ENCODE data around the gene RGS9.
"Not testable (repeated sequence)": the region's sequence is repeated elsewhere in the genome, so short reads cannot be mapped to it uniquely, and the experiment has no call there.

RGS9 gene

GRCh38 chr17:65116515-65116914, 20.7 kb upstream of the RGS9 start:
- not testable (repeated sequence) for DNase-seq

- no peak for DNase-seq
These were observed 19.7 kb upstream of the RGS9 start for GRCh38 chr17:65117384-65118035.

- DNase-seq = no peak
These were observed 15.8 kb upstream of the RGS9 start for GRCh38 chr17:65121368-65121767.

- no peak for DNase-seq
These were observed 15.0 kb upstream of the RGS9 start for GRCh38 chr17:65121916-65122806.

GRCh38 chr17:65122836-65123756, 14.1 kb upstream of the RGS9 start:
- peak; percentile 83 for DNase-seq

- no peak for DNase-seq
These were observed 13.2 kb upstream of the RGS9 start for GRCh38 chr17:65123757-65124675.

- DNase-seq = no peak
These were observed 6.3 kb upstream of the RGS9 start for GRCh38 chr17:65130832-65131231.

- no peak for DNase-seq
These were observed 5.9 kb upstream of the RGS9 start for GRCh38 chr17:65131240-65131639.

- no peak for DNase-seq
These were observed 5.2 kb upstream of the RGS9 start for GRCh38 chr17:65131946-65132345.

- DNase-seq = no peak
These were observed 3.1 kb upstream of the RGS9 start for GRCh38 chr17:65134035-65134434.

- no peak for DNase-seq
These were observed 2.1 kb downstream of the RGS9 start for GRCh38 chr17:65139101-65139764.

- DNase-seq = no peak
These were observed 5.1 kb downstream of the RGS9 start for GRCh38 chr17:65142247-65142646.

- no peak for DNase-seq
These were observed 6.9 kb downstream of the RGS9 start for GRCh38 chr17:65143889-65144604.

GRCh38 chr17:65145743-65146142, 8.6 kb downstream of the RGS9 start:
- no peak for DNase-seq

- no peak for DNase-seq
These were observed 10.8 kb downstream of the RGS9 start for GRCh38 chr17:65147955-65148354.

GRCh38 chr17:65154770-65155589, 17.8 kb downstream of the RGS9 start:
- no peak for DNase-seq

GRCh38 chr17:65155622-65156021, 18.5 kb downstream of the RGS9 start:
- DNase-seq = no peak

GRCh38 chr17:65156185-65156834, 19.1 kb downstream of the RGS9 start:
- DNase-seq = no peak

GRCh38 chr17:65156835-65157565, 19.8 kb downstream of the RGS9 start:
- no peak for DNase-seq
